Central memory CD8-positive, alpha-beta T cell (primary cell): ENCODE results near the gene DNAH11.
"Not testable (repeated sequence)": the region's sequence is repeated elsewhere in the genome, so short reads cannot be mapped to it uniquely, and the experiment has no call there.

ENCODE experiments used
- ATAC-seq: fragments of 150-1000 bp; cut with Tn5 transposase; replicated peaks from 2 replicates; pipeline ENCODE4 v1.10.0; 2022; ENCODE audit warnings: mild to moderate bottlenecking, moderate FRiP score, moderate number of reproducible peaks; ENCODE audit not compliant: poor library complexity, severe bottlenecking; ENCODE audit errors: extremely low read depth
- DNase-seq, 2 donors: peaks; one replicate each; pipeline ENCODE4 v3.0.0; 2021; ENCODE audit warnings: low spot score in 2 of 2
- H3K27ac Mint-ChIP-seq: one replicate; pipeline ENCODE4 v1.8.0; 2022; ENCODE audit warnings: low read depth, mild to moderate bottlenecking, moderate library complexity, mixed read lengths
- H3K27me3 Mint-ChIP-seq: one replicate; pipeline ENCODE4 v1.8.0; 2022; ENCODE audit warnings: mixed read lengths
- H3K36me3 Mint-ChIP-seq: one replicate; pipeline ENCODE4 v1.8.0; 2022; ENCODE audit warnings: mild to moderate bottlenecking, moderate library complexity, mixed read lengths; ENCODE audit not compliant: insufficient read depth
- H3K4me1 Mint-ChIP-seq: one replicate; pipeline ENCODE4 v1.8.0; 2022; ENCODE audit warnings: mixed read lengths
- H3K4me3 Mint-ChIP-seq: one replicate; pipeline ENCODE4 v1.8.0; 2022; ENCODE audit warnings: mild to moderate bottlenecking, moderate library complexity, mixed read lengths
- H3K9me3 Mint-ChIP-seq: one replicate; pipeline ENCODE4 v1.8.0; 2022; ENCODE audit warnings: mixed read lengths

Gene DNAH11

DNA sequence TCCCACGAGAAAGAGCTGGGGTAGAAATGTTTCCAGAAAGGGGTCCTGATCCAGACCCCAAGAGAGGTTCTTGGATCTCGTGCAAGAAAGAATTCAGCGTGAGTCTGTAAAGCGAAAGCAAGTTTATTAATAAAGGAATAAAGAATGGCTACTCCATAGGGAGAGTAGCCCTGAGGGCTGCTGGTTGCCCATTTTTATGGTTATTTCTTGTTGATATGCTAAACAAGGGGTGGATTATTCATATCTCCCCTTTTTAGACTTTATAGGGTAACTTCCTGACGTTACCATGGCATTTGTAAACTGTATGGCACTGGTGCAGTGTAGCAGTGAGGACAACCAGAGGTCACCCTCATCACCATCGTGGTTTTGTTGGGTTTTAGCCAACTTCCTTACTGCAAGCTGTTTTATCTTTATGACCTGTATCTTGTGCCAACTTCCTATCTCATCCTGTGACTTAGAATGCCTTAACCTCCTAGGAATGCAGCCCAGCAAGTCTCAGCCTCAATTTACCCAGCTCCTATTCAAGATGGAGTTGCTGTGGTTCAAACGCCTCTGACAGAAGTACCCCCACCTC lies 322.9 kb downstream of the DNAH11 start:
- H3K9me3 Mint-ChIP-seq, DNase-seq, H3K27ac Mint-ChIP-seq, H3K4me1 Mint-ChIP-seq, H3K4me3 Mint-ChIP-seq, ATAC-seq, H3K36me3 Mint-ChIP-seq: not testable (repeated sequence)
- peaks cover 24% of the 10 kb centered on the region for H3K27me3 Mint-ChIP-seq

GRCh38 chr7:21866731-21867130 lies 323.9 kb downstream of the DNAH11 start:
- peaks cover 14% of the 10 kb centered on the region for H3K27me3 Mint-ChIP-seq
- ATAC-seq = no peak
- no peak overlapping the region for H3K27ac Mint-ChIP-seq
- no peak for DNase-seq
- H3K9me3 Mint-ChIP-seq = no peaks in the 10 kb centered on the region
- no peaks in the 10 kb centered on the region for H3K4me1 Mint-ChIP-seq
- H3K36me3 Mint-ChIP-seq = no peaks in the 10 kb centered on the region
- H3K4me3 Mint-ChIP-seq = no peak overlapping the region

GRCh38 chr7:21867226-21867625 lies 324.4 kb downstream of the DNAH11 start:
- Mint-ChIP-seq H3K27ac (no peak overlapping the region), H3K9me3 (no peaks in the 10 kb centered on the region), H3K27me3 (peaks cover 14% of the 10 kb centered on the region), H3K36me3 (no peaks in the 10 kb centered on the region), H3K4me3 (no peak overlapping the region), H3K4me1 (no peaks in the 10 kb centered on the region)
- ATAC-seq = no peak
- no peak for DNase-seq

DNA sequence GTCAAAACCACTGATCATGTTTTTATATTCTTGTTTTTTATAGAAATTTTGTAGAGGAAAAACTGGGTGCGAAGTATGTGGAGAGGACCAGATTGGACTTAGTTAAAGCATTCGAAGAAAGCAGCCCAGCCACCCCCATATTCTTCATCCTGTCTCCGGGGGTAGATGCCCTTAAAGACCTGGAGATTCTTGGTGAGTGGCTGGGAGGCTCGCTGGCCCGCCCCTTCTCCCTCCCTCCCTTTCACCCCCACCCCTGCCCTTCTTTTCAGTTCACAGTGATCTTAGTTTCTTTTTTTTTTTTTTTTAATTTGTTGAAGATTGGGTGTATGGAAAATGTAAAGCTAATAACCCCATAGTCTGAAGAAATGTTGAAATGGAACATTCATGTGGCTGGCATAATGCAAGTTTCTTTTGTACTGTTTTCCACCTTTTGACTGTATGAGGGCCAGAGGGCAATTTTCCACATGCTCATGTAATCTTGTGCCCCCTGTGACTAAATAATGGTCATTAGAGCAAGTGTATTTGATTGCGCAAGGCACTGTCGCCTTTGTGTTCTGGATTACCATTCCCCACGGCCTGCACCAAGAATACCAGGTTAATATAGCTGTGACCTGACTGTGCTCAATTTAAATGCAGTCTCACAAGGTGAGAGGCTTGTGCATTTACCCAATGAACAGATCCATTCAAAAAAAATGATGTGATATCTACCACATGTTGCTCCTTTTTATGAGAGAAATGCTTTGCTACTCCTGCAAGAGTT lies 325.2 kb downstream of the DNAH11 start:
- Mint-ChIP-seq H3K27ac (no peak overlapping the region), H3K4me3 (no peak overlapping the region), H3K4me1 (no peaks in the 10 kb centered on the region), H3K27me3 (peaks cover 14% of the 10 kb centered on the region), H3K9me3 (no peaks in the 10 kb centered on the region), H3K36me3 (no peaks in the 10 kb centered on the region)
- ATAC-seq = no peak
- DNase-seq = no peak

DNA sequence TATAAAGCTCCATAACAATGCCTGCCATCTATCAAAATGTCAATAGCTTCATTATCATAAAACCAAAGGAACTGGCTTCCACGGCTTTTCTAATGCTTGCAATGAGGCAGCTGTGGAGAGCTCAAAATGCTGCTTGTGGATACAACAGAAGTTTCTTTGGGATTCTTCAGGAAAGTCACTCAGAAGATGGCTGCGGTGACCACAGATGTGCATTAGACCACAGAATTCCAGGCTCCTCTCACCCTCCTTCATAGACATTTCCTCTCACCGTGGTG lies 325.7 kb downstream of the DNAH11 start:
- H3K4me1 Mint-ChIP-seq = no peaks in the 10 kb centered on the region
- no peaks in the 10 kb centered on the region for H3K36me3 Mint-ChIP-seq
- DNase-seq (no peak), ATAC-seq (no peak)
- H3K27me3 Mint-ChIP-seq = peaks cover 14% of the 10 kb centered on the region
- H3K27ac Mint-ChIP-seq = no peak overlapping the region
- H3K9me3 Mint-ChIP-seq = no peaks in the 10 kb centered on the region
- no peak overlapping the region for H3K4me3 Mint-ChIP-seq

GRCh38 chr7:21869785-21870402 lies 327.1 kb downstream of the DNAH11 start:
- no peak overlapping the region for H3K27ac Mint-ChIP-seq
- no peak for DNase-seq
- no peak overlapping the region for H3K4me3 Mint-ChIP-seq
- no peaks in the 10 kb centered on the region for H3K4me1 Mint-ChIP-seq
- no peaks in the 10 kb centered on the region for H3K36me3 Mint-ChIP-seq
- no peak for ATAC-seq
- H3K27me3 Mint-ChIP-seq = peaks cover 14% of the 10 kb centered on the region
- no peaks in the 10 kb centered on the region for H3K9me3 Mint-ChIP-seq

GRCh38 chr7:21883069-21883468 lies 340.2 kb downstream of the DNAH11 start:
- no peak for DNase-seq
- no peaks in the 10 kb centered on the region for H3K9me3 Mint-ChIP-seq
- H3K27me3 Mint-ChIP-seq = no peaks in the 10 kb centered on the region
- H3K4me3 Mint-ChIP-seq = no peak overlapping the region
- no peak for ATAC-seq
- H3K27ac Mint-ChIP-seq = no peak overlapping the region
- no peaks in the 10 kb centered on the region for H3K36me3 Mint-ChIP-seq
- no peaks in the 10 kb centered on the region for H3K4me1 Mint-ChIP-seq

DNA sequence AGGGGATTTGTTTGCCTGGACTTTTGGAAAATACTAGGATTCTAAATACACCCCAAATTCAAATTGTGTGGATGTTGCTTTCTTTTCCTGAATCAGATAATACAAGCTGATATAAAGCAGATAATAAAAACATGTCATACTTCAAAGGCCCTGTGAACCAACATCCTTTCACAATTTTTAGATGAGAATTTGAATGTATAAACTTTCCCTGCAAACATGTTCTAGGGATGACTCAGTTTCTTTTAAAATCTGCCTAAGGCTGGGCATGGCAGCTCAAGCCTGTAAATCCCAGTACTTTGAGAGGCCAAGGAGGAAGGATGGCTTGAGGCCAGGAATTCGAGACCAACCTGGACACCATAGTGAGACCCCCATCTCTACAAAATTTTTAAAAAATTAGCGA lies 340.7 kb downstream of the DNAH11 start:
- not testable (repeated sequence) for DNase-seq, H3K9me3 Mint-ChIP-seq, H3K4me1 Mint-ChIP-seq, H3K4me3 Mint-ChIP-seq, ATAC-seq, H3K36me3 Mint-ChIP-seq, H3K27ac Mint-ChIP-seq, H3K27me3 Mint-ChIP-seq

GRCh38 chr7:21884496-21884895 lies 341.7 kb downstream of the DNAH11 start:
- no peak overlapping the region for H3K4me3 Mint-ChIP-seq
- no peaks in the 10 kb centered on the region for H3K36me3 Mint-ChIP-seq
- H3K27ac Mint-ChIP-seq = no peak overlapping the region
- H3K9me3 Mint-ChIP-seq = no peaks in the 10 kb centered on the region
- ATAC-seq (no peak), DNase-seq (no peak)
- H3K27me3 Mint-ChIP-seq = no peaks in the 10 kb centered on the region
- no peaks in the 10 kb centered on the region for H3K4me1 Mint-ChIP-seq

- DNase-seq (no peak), ATAC-seq (no peak)
- Mint-ChIP-seq H3K27me3 (no peaks in the 10 kb centered on the region), H3K9me3 (no peaks in the 10 kb centered on the region), H3K4me1 (no peaks in the 10 kb centered on the region), H3K36me3 (no peaks in the 10 kb centered on the region), H3K4me3 (no peak overlapping the region), H3K27ac (no peak overlapping the region)
These were observed 343.6 kb downstream of the DNAH11 start for GRCh38 chr7:21886396-21886795.

DNA sequence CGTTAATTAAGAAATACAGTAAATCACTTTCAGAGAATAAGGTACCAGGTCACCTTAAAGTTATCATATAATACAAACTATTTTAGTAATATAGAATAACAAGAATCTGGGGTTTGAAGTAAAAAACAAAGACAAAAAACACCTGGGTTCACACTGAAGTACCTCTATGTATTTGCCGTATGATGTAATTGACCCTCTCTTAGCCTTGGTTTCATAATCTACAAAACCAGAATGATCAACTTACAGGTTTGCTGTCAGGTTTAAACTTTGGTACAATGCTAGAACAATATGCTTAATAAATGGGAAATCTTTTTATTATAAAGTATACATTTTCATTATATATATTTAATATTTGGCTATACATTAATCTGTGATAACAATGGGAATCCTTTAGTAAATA lies 344.5 kb downstream of the DNAH11 start:
- DNase-seq (no peak), ATAC-seq (no peak)
- H3K36me3 Mint-ChIP-seq = no peaks in the 10 kb centered on the region
- no peaks in the 10 kb centered on the region for H3K27me3 Mint-ChIP-seq
- H3K27ac Mint-ChIP-seq = no peak overlapping the region
- no peak overlapping the region for H3K4me3 Mint-ChIP-seq
- H3K9me3 Mint-ChIP-seq = no peaks in the 10 kb centered on the region
- H3K4me1 Mint-ChIP-seq = no peaks in the 10 kb centered on the region

- no peaks in the 10 kb centered on the region for H3K9me3 Mint-ChIP-seq
- no peak overlapping the region for H3K27ac Mint-ChIP-seq
- ATAC-seq (no peak), DNase-seq (no peak)
- H3K4me3 Mint-ChIP-seq = no peak overlapping the region
- H3K27me3 Mint-ChIP-seq = no peaks in the 10 kb centered on the region
- H3K4me1 Mint-ChIP-seq = no peaks in the 10 kb centered on the region
- no peaks in the 10 kb centered on the region for H3K36me3 Mint-ChIP-seq
These were observed 344.9 kb downstream of the DNAH11 start for GRCh38 chr7:21887779-21888178.

GRCh38 chr7:21891291-21891690 lies 348.5 kb downstream of the DNAH11 start:
- ATAC-seq (no peak), DNase-seq (no peak)
- H3K27ac Mint-ChIP-seq = peak overlapping the region; percentile 17
- H3K36me3 Mint-ChIP-seq = no peaks in the 10 kb centered on the region
- H3K9me3 Mint-ChIP-seq = no peaks in the 10 kb centered on the region
- no peaks in the 10 kb centered on the region for H3K4me1 Mint-ChIP-seq
- no peak overlapping the region for H3K4me3 Mint-ChIP-seq
- H3K27me3 Mint-ChIP-seq = no peaks in the 10 kb centered on the region
